Stimulated activated CD8-positive, alpha-beta memory T cell treated with anti-CD3 and anti-CD28 coated beads, Interleukin-4, amount 100 ng/mL, for 4 hours (primary cell): ENCODE measurements around the gene CD55.
"Not testable (repeated sequence)": the region's sequence is repeated elsewhere in the genome, so short reads cannot be mapped to it uniquely, and the experiment has no call there.

Experiments
- DNase-seq, 2 donors: peaks; one replicate each; pipeline ENCODE4 v3.0.0-alpha.2; 2020; ENCODE audit warnings: low read depth in 2 of 2, low spot score in 1 of 2

CD55 gene

DNA sequence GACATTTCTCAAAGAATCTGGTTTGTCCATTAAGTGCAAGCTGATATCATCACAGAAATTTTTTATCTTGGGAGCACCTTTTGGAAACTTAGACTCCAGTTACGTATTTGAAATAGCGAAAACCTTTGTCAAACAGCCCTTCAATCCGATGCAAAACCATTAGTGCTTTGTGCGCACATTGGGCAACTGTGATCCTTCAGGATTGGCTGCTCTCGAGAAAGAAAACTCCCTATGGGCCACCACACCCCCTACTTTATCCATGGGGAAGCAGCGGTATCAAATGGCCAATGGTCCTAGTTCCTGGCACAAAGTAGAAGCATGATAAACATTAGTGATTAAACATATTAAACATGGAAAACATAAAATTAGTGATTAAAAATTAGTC lies 16.0 kb upstream of the CD55 start:
- no peak for DNase-seq

DNA sequence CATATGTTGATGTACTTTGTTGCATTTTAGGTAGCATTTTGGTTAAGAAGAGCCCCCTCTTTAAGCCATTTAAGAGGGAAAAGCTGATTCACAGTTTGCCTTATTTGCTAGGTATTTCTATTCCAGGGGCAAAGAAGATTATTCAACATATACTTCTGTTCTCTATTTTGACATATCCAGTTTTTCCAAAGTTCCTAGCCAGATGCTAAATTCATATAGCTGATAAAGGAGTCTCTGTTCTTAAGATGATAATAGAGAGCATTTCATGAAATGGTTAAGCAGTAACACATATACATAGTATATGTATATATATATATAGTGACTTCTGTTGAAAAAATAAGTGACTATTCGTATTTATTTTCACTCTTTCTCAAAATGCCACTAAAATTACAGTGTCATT lies 15.5 kb upstream of the CD55 start:
- no peak for DNase-seq

DNA sequence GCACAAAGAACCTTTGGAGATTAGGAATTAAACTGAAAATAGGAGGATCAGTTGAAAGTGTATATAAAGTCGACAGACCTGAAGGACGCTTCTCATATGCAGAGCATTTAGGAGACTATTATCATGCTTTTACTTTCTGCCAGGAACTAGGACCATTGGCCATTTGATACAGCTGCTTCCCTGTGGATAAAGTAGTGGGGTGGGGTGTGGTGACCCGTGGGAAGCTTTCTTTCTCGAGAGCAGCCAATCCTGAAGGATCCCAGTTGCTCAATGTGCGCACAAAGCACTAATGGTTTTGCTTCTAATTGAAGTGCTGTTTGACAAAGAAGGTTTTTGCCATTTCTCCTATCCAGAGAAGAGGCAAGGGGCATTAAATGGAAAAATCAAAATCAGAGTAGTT lies 14.9 kb upstream of the CD55 start:
- no peak for DNase-seq

DNA sequence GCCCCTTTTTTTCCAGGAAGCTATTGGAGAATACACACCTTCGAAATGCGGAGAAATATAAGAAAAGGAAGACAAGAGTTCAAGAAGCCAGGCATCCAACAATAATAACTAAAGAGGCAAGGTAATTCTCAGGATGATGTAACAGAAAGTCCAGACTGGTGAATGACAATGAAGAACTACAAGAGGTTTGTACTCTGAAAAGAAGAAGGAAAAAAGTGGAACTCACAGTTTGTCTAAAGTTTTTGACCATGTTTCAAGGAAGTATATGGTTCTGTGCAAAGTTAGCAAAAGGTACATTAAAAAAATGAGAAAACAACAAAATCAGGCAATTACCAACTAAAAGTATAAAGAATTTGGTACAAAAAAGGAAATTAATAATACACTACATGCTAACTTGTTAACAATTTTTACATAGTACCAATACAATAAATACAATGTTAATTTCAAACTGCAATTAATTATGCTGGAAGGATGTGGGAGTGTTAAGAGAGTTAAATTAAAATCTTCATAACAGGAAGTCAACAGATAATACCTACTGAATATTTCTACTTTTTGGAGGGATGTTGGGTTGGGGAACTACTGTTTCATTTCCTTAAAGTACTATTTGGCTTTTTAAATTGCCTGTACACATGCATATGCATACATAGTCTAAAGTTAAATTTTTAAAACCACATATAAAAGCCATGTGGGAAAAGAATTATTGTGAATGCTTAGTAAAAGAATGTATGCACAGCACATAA lies 12.9 kb upstream of the CD55 start:
- no peak for DNase-seq

DNA sequence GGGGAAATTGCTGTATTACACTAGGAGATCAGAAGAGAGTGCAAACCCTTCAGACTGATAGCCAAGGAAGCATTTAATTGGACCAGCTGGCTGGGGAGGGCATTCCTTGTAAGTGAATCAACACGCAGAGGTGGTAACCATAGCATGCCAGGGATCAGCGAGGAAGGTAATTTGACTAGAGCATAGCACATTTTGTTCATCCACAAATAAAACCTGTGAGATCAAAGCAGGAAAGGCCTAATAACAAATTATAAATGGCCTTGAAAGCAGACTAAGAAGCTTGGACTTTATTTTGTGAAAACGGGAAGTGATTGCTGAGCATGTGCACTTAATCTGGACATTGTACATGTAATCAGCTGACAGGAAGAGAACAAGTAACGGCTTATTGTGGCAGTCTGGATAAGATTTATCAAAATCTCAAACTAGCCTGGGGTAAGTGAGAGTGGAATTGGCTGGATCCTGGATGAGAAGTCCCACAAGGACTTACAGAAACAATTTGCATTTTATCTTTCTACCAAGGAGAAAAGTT lies 11.7 kb upstream of the CD55 start:
- DNase-seq, result no peak

DNA sequence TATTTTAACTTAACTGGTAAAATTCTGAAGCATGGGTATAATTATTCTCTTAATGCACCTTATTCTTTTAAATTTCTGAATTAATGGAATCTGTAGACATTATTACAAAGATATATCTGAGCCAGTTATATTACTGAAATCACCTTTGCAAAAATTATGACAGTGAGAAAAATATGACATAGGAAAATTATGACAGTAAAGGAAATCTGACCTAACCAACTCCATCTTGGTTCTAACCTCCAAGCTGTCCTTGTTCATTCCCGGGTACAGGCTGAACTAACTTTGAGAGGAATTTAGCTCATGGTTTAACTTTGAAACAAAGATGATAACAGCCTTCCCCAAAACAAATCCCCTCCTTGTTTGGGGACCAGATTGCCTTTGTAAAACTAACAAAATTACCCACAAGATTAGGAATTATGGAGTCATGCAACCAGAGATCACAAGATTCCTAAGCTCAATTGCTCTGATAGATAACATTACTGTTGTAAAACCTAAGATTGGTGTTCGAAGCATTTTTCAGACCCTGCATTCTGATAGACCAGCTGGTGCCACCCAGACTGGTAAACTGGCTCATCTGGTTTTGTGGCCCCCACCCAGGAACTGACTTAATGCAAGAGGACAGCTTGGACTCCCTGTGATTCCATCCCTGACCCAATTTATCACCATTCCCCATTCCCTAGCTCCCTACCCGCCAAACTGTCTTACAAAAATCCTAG lies 9.4 kb upstream of the CD55 start:
- DNase-seq, result no peak

DNA sequence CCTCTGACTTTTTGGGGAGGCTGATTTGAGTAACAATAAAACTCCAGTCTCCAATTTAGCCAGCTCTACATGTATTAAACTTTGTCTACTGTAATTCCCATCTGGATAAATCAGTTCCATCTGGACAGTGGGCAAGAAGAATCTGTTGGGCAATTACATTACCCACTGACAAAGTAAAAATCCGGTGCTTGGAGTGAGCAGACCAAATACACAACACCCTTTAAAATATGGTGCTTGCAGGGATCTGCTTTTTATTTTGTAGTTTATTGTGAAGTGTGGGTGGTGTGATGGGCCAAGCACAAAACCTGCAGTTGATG lies 8.9 kb upstream of the CD55 start:
- no peak for DNase-seq

DNA sequence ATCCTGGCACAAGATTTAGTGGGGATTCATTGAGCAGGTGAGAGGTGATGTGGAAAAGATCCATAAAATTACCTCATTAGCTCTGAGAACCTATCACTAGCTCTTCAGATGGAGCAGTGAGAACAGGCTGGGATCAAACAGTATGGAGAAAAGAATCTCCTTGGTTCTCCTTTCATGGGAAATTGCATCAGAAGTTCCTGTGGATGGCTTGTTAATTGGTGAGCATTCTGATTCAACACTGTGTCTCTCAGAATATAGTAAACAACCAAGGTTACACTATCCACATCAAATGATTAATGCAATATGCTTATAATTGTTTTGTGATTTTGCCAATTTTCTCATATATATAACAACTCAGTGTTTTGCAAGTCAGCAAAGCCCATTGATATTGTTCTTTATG lies 8.3 kb upstream of the CD55 start:
- DNase-seq, result no peak

DNA sequence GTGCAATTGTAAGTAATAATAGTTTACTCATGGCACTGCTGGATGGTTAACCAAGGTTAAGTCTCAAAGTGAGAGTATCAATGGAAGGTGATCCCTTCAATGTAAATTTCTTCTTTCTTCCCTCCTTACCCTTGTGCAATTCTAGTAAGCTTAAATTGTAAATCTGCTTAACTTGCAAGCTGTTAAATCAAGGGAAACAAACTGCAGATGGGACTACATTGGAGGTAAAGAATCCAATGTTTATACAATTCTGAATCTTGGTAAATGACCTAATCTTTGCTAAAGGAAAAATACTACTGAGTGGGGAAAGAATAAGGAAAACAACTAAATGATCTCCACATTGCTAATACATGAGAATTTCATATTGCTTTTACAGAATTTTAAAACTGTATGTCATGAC lies 6.7 kb upstream of the CD55 start:
- no peak for DNase-seq

DNA sequence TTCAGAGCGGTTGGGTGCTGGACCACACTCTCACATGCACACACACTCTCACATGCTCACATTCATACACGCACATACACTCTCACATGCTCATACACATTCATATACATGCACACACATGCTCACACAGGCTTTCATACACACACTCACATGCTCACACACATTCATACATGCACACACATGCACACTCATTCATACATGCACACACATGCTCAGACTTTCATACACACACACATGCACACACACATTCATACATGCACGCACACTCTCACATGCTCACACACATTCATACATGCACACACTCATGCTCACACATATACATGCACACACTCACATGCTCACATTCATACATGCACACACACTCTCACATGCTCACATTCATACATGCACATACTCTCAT lies 6.0 kb upstream of the CD55 start:
- DNase-seq, result no peak

DNA sequence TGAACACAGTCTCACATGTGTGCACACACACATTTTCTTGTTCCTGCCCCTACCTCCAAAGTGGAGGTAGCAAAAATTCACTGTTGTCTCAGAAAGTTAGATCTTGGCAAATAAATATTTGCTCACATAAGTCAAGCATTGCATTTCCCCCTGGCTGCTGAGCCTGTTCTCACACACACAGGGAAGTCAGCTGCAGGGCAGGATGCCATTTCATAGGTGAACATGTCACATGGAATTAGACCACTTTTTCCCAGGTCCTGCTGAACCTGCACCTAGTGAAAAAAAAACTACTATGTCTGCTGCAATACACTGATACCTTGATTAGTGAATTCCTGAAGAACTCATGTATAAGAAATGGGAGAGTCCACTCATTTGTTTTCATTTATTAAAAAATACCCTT lies 5.3 kb upstream of the CD55 start:
- no peak for DNase-seq

DNA sequence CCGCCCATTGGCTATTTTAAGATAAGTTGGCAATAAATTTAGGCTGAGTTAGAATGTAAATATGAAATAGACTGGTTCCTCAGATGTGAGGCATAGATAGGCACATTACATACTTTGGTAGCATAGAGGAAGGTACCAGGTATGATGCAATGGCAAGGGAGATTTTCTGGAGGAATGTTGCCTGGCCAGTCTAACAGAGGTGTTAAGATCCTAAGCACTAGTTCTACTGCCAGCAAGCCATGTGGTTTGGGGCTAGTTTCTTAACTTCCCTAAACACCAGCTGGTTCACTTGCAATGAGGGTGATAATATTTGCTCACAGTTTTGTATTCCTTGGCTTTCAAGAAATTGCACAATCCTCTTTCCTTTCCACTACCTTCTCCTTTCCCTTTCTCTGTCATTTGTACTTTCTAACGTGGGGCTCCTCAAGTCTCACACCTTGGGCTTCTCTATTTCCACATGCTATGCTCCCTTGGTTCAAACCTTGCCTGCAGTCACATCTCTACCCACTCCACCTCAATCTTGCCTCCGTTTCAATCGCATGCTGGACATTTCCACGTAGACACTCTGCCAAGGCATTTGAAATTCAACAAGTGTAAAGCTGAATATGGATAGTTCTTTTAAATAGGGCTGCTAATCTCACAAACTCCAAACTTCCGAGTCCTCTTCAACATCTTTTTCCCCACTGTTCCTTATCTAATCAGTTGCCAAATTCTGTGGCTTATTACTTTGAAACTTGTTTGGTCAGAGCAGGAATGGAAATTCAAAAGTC lies 4.7 kb upstream of the CD55 start:
- no peak for DNase-seq

DNA sequence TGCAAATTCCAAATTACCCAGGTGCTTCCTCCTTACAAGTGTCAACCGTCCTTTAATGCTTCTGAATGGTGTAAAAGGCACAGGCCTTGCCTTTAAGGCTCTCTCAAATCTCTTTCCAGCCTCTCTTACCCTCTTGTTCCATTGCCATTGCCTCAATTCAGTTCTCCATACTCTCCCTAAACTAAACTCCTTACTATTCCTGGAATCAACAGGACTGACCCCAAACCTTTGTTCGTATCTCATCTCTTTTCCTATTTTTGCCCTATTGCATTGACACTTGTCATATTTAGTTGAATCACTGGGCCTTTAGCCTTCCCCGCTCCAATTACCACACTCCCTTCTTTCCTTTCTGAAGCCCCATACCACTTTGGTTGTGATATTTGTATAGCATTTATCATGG lies 3.9 kb upstream of the CD55 start:
- no peak for DNase-seq

DNA sequence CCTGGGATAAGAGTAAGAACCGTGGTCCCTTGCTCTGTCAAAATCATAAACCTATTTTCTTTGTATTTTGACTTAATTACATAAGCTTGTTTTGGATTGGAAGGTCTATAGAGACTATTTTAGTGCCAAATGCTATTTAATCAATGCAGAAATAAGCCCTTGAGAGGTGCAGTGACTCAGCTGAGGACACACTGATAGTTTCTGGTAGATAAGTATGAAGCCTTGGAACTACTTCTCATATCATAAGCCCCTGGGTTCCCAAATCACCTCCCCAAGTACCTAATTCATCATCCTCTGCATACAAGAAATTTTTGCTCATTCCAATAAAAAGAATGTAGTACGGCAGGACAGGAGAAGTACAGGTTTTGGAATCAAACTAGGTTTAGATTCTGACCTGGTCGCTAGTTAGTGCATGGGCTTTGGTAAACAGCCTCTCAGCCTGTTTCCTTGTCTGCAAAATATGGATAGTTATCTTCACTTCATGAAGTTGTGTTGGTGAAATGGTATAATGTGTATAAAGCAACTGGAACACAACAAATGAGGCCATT lies 3.3 kb upstream of the CD55 start:
- DNase-seq, result no peak

DNA sequence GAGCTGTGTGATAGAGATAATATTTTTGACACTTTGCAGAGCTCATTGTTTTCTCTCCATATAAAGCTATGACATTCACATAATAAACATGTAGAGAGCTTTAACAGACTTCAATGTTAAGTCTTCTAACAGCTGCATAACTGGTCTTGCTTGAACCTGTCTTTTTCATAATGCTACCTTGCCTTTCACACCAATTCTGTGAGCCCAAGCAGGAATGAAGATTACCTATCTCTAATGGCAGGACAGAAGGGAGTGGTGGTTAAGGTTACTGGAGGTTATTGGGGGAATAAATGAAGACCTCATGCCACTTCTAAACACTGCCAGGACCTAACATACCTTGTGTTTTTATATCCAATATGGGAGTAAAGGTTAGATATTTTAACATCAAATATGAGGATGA lies 2.3 kb upstream of the CD55 start:
- DNase-seq, result no peak

DNA sequence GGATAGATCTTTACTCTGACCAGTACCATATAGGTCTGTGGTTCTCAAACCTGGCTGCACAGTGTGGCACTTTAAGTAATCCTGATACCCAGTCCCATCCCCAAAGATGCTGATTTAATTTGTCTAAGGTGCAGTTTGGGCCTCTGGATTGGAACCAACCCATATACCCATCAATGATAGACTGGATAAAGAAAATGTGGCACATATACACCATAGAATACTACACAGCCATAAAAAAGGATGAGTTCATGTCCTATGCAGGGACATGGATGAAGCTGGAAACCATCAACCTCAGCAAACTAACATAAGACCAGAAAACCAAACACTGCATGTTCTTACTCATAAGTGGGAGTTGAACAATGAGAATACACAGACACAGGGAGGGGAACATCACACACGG lies 1.4 kb upstream of the CD55 start:
- DNase-seq, result not testable (repeated sequence)

DNA sequence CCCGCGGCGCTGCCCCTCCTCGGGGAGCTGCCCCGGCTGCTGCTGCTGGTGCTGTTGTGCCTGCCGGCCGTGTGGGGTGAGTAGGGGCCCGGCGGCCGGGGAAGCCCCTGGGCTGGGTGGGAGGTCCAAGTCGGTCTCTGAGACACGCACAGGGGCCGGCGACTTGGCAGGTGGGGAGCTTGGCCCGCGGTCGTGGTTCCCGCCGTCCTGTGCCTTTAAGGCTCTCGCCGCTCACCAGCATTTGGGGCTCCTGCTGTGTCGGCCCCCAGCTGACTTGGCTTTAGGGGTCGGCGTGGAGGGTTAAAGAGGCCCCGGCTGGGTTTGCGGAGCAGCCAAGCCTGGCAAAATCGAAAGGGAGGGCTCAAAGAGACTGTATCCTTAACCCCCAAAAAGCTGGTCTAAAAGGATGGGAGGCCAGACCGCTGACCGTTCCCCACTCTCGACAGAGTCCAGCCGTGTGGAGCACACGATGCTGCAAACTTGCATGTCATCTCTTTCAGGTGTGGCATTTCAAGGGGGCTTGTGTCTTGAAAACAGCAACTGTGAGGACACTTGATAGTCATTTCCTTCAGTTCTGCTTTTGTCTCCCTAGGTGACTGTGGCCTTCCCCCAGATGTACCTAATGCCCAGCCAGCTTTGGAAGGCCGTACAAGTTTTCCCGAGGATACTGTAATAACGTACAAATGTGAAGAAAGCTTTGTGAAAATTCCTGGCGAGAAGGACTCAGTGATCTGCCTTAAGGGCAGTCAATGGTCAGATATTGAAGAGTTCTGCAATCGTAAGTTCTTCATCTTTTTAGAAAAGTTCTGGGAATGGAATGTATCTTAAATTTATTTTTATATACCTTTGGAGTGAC lies 540 bp downstream of the CD55 start:
- DNase-seq, result peak in 1 of 2 donors; percentile 21

DNA sequence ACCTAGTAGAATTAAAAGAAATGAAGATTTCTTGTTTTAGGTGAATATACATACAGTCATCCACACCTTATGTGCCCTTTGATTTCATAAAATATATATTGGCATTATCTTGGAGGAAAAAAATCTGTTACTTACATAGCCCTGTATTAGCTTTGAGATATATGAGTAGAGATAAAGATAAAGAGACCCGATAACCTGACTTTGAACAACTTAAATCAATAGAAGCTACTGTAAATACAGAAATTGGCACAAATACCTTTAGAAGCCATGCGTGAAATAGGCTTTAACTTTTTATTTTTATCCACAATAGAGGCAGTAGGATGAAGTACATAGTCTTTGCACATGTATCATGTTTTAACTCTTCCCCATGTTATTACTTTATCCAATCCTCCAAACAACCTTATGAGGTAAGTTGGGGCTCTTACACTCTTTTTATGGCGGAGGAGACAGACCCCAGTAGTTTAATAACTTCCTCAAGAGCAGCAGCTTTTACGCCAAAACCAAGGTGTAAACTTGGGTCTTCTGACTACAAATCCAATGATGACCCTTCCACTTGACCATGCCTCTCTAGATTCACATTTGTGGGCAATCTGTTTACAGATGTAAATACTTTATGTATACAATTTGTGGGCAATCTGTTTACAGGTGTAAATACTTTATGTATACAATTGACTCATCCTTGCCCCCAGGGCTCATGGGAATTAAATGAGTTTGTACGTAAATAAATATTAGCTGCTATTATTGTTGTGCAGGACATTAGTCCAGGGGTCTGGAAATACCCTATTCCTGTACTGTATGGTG lies 2.1 kb downstream of the CD55 start:
- DNase-seq, result no peak

DNA sequence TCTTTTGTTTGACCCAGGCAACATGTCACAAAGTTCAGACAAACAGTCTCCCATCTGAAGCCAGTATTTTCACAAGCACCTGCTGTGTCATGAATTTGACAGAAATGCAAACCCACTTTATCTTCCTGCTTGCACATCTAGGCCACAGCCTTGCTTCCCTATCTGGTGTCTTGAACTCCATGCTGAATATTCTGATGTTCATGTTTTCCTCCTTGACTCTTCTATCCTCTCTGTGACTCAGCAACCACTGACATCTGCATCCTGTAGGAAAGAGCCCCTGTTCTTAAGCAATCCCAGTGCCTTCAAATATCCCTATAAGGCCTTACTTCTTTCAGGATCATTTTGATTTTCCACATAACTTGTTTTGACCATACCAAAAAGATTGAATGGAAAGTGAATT lies 6.5 kb downstream of the CD55 start:
- DNase-seq, result no peak

DNA sequence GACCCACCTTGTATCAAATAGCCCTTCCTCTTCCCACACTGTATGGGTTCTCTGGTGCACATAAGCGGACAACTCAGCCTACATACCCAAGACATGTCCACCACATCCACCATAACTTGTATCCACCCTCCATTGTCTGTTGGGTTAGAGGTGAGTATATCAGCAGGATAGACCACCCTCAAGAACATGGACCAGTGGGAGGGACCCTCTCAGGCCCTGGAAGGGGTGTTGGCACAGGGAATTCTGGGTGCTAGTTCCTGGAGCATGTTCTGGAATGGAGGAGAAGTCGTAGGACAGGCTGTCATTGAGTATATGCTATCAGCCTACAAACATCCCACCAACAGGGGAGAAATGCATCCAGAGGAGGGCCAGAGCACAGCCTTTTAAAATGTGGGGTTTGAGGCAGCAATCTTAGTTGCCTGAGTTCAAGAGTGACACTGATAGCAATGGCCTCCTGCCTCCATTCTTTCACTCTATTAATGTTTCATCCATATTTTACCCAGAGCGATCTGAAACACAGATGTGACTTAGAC lies 7.5 kb downstream of the CD55 start:
- DNase-seq, result no peak
